H1 (cell line): ENCODE data around the gene ARID3B. TPM values are rescaled to one million over a fixed set of nuclear protein-coding genes. Genes with fewer than 3 reads are reported as not detected.

Source experiments
- TEAD4 ChIP-seq: IDR thresholded peaks from 2 replicates; pipeline ENCODE4 v1.6.1; 2012; ENCODE audit warnings: low read depth, low read length, inconsistent platforms, mixed read lengths
- polyA plus RNA-seq, 7 experiments: library from polyadenylated mRNA; depleted of rRNA in 3 of 7; stranded (reverse) in 5 of 7; unstranded in 2 of 7; fragments of >200 nt in 5 of 7; fragments of 200-250 nt in 2 of 7; gene quantifications; 1 replicate in 5 of 7; 2 replicates in 1 of 7; 4 replicates in 1 of 7; pipeline versions ENCODE4 v1.2.1 to v1.2.3, GENCODE V29; 2011 to 2013; ENCODE audit warnings: missing spikeins in 2 of 7, mixed read lengths in 2 of 7
- total RNA-seq: library from RNA; stranded (reverse); fragmentation: NEBNext Ultra II Directional; extraction: Animal tissue kit (Norgen Biotek cat#: 25700); gene quantifications from 2 replicates; pipeline ENCODE4 v1.2.1, GENCODE V29; 2021

Gene ARID3B
- total and polyA plus RNA-seq, 2 of the 8 experiments (the other 6 are each of a cell fraction or from before 2014, with no cell fraction given): 81.0 to 115 TPM

DNA sequence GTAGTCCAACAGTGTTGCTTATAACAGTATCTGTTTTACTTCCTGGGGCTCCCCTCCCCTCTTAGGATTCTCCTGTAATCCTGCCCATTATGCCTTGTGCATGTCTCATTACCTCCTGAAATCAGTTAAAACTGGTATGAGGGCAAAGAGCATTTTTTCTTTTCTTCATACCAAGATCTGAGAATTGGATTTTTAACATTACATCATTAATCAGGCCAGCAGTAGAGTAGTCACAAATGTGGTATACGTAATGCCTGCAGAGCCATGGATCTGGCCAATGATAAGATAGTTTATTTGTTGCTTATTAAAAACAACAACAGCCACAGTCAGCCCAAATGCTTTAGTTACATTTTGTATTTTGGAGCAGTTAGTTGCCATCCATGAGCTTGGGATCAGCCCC, 23.2 kb downstream of the ARID3B start (continued):
- no peak for TF ChIP-seq TEAD4
- TF ChIP-seq, all 59 proteins: peak for 0
